Thyroid gland (tissue), 4 donors: ENCODE results near the gene PLXNB1. TPM values are rescaled to one million over a fixed set of nuclear protein-coding genes. Genes with fewer than 3 reads are reported as not detected.

Source experiments
- DNase-seq, 2 donors: peaks; one replicate each; pipeline ENCODE4 v3.0.0-alpha.2; 2019
- H3K27ac ChIP-seq, 3 donors: fragments of 200-600 bp; sonication (generic); 1 replicate in 2 of 3; 2 replicates in 1 of 3; pipeline ENCODE4 v1.5.1; 2016 to 2019; ENCODE audit warnings: mild to moderate bottlenecking in 1 of 3, moderate library complexity in 1 of 3
- H3K27me3 ChIP-seq: fragments of 200-600 bp; sonication (generic); one replicate; pipeline ENCODE4 v1.5.1; 2019
- H3K36me3 ChIP-seq, 2 donors: fragments of 200-600 bp; sonication (generic); one replicate each; pipeline ENCODE4 v1.5.1; 2016 to 2019
- H3K4me1 ChIP-seq, 2 donors: fragments of 200-600 bp; sonication (generic); one replicate each; pipeline ENCODE4 v1.5.1; 2017 to 2019
- H3K4me3 ChIP-seq, 3 donors: fragments of 200-600 bp; sonication (generic); replicated peaks in 1 of 3; 1 replicate in 2 of 3; 2 replicates in 1 of 3; pipeline ENCODE4 v1.5.1; 2016; ENCODE audit warnings: mild to moderate bottlenecking in 1 of 3
- H3K9me3 ChIP-seq: fragments of 200-600 bp; sonication (generic); one replicate; pipeline ENCODE4 v1.5.1; 2017
- CTCF ChIP-seq, 6 experiments: fragments of 200-600 bp in 3 of 6; fragments of 450-650 bp in 3 of 6; sonication (generic) in 3 of 6; IDR thresholded peaks; one replicate each; pipeline ENCODE4 v1.5.1; 2016 to 2019; ENCODE audit warnings: antibody characterized with exemption in 6 of 6, mild to moderate bottlenecking in 2 of 6, inconsistent platforms in 1 of 6, moderate library complexity in 1 of 6
- POLR2A ChIP-seq, 2 donors: fragments of 450-650 bp; IDR thresholded peaks; one replicate each; pipeline ENCODE4 v1.6.1; 2017; ENCODE audit warnings: antibody characterized with exemption in 2 of 2, mild to moderate bottlenecking in 2 of 2, moderate library complexity in 1 of 2
- WGBS, 2 donors: methylation state at CpG; one replicate each; pipeline ENCODE4 v1.1.5; 2017; 5-methylcytosine and 5-hydroxymethylcytosine counted together
- intact Hi-C: fragments of 100-400 bp; cut with DNase I; formaldehyde crosslinking; loops from one replicate; pipeline ENCODE4 v1.15.1; 2023
- total RNA-seq, 4 donors: library from RNA; depleted of rRNA; stranded (reverse); fragments of >200 nt; gene quantifications; one replicate each; pipeline ENCODE4 v1.2.3, GENCODE V29; 2016

The PLXNB1 gene
- total RNA-seq, 4 donors from 2014 or later: 126 to 216 (median 138) TPM

GRCh38 chr3:48418651-48419050, 11.2 kb downstream of the PLXNB1 start:
- Histone ChIP-seq H3K36me3 (peaks cover 54 to 65% of the 10 kb centered on the region in 2 donors), H3K4me1 (peaks cover 0 to 7% of the 10 kb centered on the region in 2 donors), H3K27me3 (no peaks in the 10 kb centered on the region), H3K27ac (no peak overlapping the region), H3K4me3 (no peak overlapping the region), H3K9me3 (no peaks in the 10 kb centered on the region)
- DNase-seq: no peak
- intact Hi-C loops: no loop called here
- no peak for TF ChIP-seq CTCF (IDR thresholded peaks at IDR 0.05)
- no peak for TF ChIP-seq POLR2A (IDR thresholded peaks at IDR 0.05)
- 89 to 93% methylated on average over 5 to 9 of the region's 9 CpGs for WGBS, 2 donors

GRCh38 chr3:48418140-48418539, 11.7 kb downstream of the PLXNB1 start:
- no peak for DNase-seq
- Histone ChIP-seq H3K36me3 (peaks cover 56 to 68% of the 10 kb centered on the region in 2 donors), H3K4me3 (no peak overlapping the region), H3K9me3 (no peaks in the 10 kb centered on the region), H3K27me3 (no peaks in the 10 kb centered on the region), H3K27ac (no peak overlapping the region), H3K4me1 (peaks cover 0 to 7% of the 10 kb centered on the region in 2 donors)
- WGBS, 2 donors: 95 to 96% methylated on average over 10 to 16 of the region's 17 CpGs
- TF ChIP-seq POLR2A (IDR thresholded peaks at IDR 0.05): no peak
- no peak for TF ChIP-seq CTCF (IDR thresholded peaks at IDR 0.05)
- intact Hi-C loops: no loop called here

GRCh38 chr3:48417529-48418108, 12.3 kb downstream of the PLXNB1 start:
- TF ChIP-seq CTCF (IDR thresholded peaks at IDR 0.05) (no peak), POLR2A (IDR thresholded peaks at IDR 0.05) (no peak)
- no peak for DNase-seq
- 85 to 97% methylated on average over 4 to 11 of the region's 14 CpGs for WGBS, 2 donors
- H3K9me3 ChIP-seq: no peaks in the 10 kb centered on the region
- H3K27me3 ChIP-seq: no peaks in the 10 kb centered on the region
- no peak overlapping the region for H3K27ac ChIP-seq
- no peak overlapping the region for H3K4me3 ChIP-seq
- H3K4me1 ChIP-seq: peaks cover 0 to 7% of the 10 kb centered on the region in 2 donors
- H3K36me3 ChIP-seq: peaks cover 60 to 71% of the 10 kb centered on the region in 2 donors
- intact Hi-C loops: no loop called here

GRCh38 chr3:48416546-48416945, 13.3 kb downstream of the PLXNB1 start:
- 96 to 99% methylated on average over 4 of the region's 4 CpGs for WGBS, 2 donors
- intact Hi-C loops: no loop called here

More at GRCh38 chr3:48416546-48416945, 13.3 kb downstream of the PLXNB1 start:
- no peak for DNase-seq
- Histone ChIP-seq H3K4me3 (no peak overlapping the region), H3K9me3 (no peaks in the 10 kb centered on the region), H3K27ac (no peak overlapping the region), H3K27me3 (no peaks in the 10 kb centered on the region), H3K4me1 (no peaks in the 10 kb centered on the region), H3K36me3 (peaks cover 71 to 82% of the 10 kb centered on the region in 2 donors)
- TF ChIP-seq POLR2A (IDR thresholded peaks at IDR 0.05): no peak
- no peak for TF ChIP-seq CTCF (IDR thresholded peaks at IDR 0.05)
